ENCODE results near the gene NPW. TPM values are rescaled to one million over a fixed set of nuclear protein-coding genes. Genes with fewer than 3 reads are reported as not detected.

Gene NPW
- total RNA-seq, 1 experiment from 2014 or later: 7.1 TPM

DNA sequence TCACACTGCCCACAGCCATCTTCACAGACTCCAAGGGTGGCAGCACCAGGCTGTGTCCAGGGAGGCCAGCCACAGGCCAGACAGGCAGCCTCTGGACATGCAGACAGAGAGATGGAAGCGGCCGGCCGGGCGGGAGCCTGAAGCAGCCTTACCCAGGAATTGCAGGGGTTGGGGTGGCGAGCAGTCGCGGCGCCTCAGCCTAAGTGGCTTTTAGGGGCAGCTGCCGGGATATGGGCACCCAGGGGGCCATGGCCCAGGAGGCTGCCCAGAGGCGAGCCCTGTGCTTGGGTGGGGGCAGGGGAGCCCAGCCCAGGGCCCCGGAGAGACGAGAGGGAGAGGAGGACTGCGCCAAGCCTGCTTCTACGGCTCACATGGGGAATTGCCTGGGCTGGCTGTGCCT, 5.7 kb downstream of the NPW start:
- Histone ChIP-seq H3K79me2 (ENCODE audit: insufficient read depth, low read length) (no peaks in the 10 kb centered on the region), H4K91ac (ENCODE audit: insufficient read length, low read depth, low read length) (no peak overlapping the region), H4K20me1 (ENCODE audit: control insufficient read depth, insufficient read depth, insufficient read length) (no peaks in the 10 kb centered on the region), H4K8ac (replicated peaks; ENCODE audit: insufficient read length, low read depth, low read length) (no peak overlapping the region), H3K4ac (ENCODE audit: low read depth, low read length) (no peak overlapping the region), H2BK12ac (ENCODE audit: insufficient read length, low read depth, low read length) (no peak overlapping the region), H3K56ac (ENCODE audit: insufficient read length, low read depth, low read length) (no peak overlapping the region), H3K23me2 (ENCODE audit: insufficient read length, low read depth, low read length, poor library complexity, severe bottlenecking) (peaks cover 11% of the 10 kb centered on the region), H2BK120ac (ENCODE audit: low read depth, low read length, poor library complexity, severe bottlenecking) (no peak overlapping the region), H3K18ac (ENCODE audit: insufficient read length, low read depth, low read length) (no peak overlapping the region), H3K4me2 (ENCODE audit: insufficient read depth, insufficient read length, low read length) (no peak overlapping the region), H3K27me3 (ENCODE audit: insufficient read depth, low read length) (peaks cover 14% of the 10 kb centered on the region; the same call in 1 of the 2 replicates), H3K27ac (ENCODE audit: insufficient read length, low read depth, low read length) (no peak overlapping the region), H2AK5ac (ENCODE audit: insufficient read length, low read length) (no peak overlapping the region), H3K9ac (ENCODE audit: extremely low read depth, insufficient read length, low read length) (no peak overlapping the region), H2AFZ (ENCODE audit: low read length) (no peak overlapping the region), H3T11ph (ENCODE audit: low read length) (no peak overlapping the region), H3K9me3 (ENCODE audit: control insufficient read depth, low read depth, low read length) (no peaks in the 10 kb centered on the region), H3K14ac (ENCODE audit: insufficient read depth, low read length) (no peak overlapping the region), H4K5ac (ENCODE audit: insufficient read length, low read depth, low read length) (no peak overlapping the region), H2BK5ac (ENCODE audit: insufficient read length, low read length) (no peak overlapping the region), H2BK15ac (ENCODE audit: low read depth, low read length) (no peak overlapping the region), H2BK20ac (ENCODE audit: low read depth, low read length, poor library complexity, severe bottlenecking) (no peak overlapping the region), H3K4me1 (ENCODE audit: insufficient read depth, low read length) (no peaks in the 10 kb centered on the region; the same call in 1 of the 2 replicates), H3K79me1 (ENCODE audit: insufficient read depth, low read depth, low read length, poor library complexity, severe bottlenecking) (no peaks in the 10 kb centered on the region), H3K23ac (ENCODE audit: insufficient read length, low read depth, low read length) (no peak overlapping the region)
- Mint-ChIP-seq H3K27me3 (ENCODE audit: low read depth) (peaks cover 60% of the 10 kb centered on the region), H3K36me3 (ENCODE audit: insufficient read depth in 1 of 3, low read depth in 3 of 3) (no peaks in the 10 kb centered on the region), H3K4me1 (peaks cover 14 to 16% of the 10 kb centered on the region in 2 experiments), H3K4me3 (peak overlapping the region in 1 of 2 experiments; percentile 40; a peak in 2 of 5 replicates), H3K27ac (no peak overlapping the region), H3K9me3 (peaks cover 0 to 6% of the 10 kb centered on the region in 2 experiments; a peak in 3 of 5 replicates)
- WGBS (ENCODE audit: extremely low coverage, insufficient read length, low lambda C conversion rate): no CpG with 5 or more reads among the region's 14 CpGs
- TF ChIP-seq, protein P1, sequence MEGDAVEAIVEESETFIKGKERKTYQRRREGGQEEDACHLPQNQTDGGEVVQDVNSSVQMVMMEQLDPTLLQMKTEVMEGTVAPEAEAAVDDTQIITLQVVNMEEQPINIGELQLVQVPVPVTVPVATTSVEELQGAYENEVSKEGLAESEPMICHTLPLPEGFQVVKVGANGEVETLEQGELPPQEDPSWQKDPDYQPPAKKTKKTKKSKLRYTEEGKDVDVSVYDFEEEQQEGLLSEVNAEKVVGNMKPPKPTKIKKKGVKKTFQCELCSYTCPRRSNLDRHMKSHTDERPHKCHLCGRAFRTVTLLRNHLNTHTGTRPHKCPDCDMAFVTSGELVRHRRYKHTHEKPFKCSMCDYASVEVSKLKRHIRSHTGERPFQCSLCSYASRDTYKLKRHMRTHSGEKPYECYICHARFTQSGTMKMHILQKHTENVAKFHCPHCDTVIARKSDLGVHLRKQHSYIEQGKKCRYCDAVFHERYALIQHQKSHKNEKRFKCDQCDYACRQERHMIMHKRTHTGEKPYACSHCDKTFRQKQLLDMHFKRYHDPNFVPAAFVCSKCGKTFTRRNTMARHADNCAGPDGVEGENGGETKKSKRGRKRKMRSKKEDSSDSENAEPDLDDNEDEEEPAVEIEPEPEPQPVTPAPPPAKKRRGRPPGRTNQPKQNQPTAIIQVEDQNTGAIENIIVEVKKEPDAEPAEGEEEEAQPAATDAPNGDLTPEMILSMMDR (conservative IDR thresholded peaks at IDR 0.05): no peak
- DNase-seq: no peak

All from H9 (cell line).